ENCODE results near the gene CDH1.
"Not testable (repeated sequence)": the region's sequence is repeated elsewhere in the genome, so short reads cannot be mapped to it uniquely, and the experiment has no call there.

The CDH1 gene

GRCh38 chr16:68762996-68763756, 26.1 kb downstream of the CDH1 start:
- DNase-seq: no peak

GRCh38 chr16:68764862-68765261, 27.8 kb downstream of the CDH1 start:
- DNase-seq: no peak

- no peak for DNase-seq
Measured at GRCh38 chr16:68767581-68767980, 30.5 kb downstream of the CDH1 start.

- no peak for DNase-seq
Measured at GRCh38 chr16:68768175-68768574, 31.1 kb downstream of the CDH1 start.

- no peak for DNase-seq
Measured at GRCh38 chr16:68768771-68769170, 31.7 kb downstream of the CDH1 start.

- DNase-seq: no peak
Measured at GRCh38 chr16:68770671-68771070, 33.6 kb downstream of the CDH1 start.

- DNase-seq: no peak
Measured at GRCh38 chr16:68772030-68772681, 35.1 kb downstream of the CDH1 start.

- DNase-seq: no peak
Measured at GRCh38 chr16:68772871-68773270, 35.8 kb downstream of the CDH1 start.

- no peak for DNase-seq
Measured at GRCh38 chr16:68774982-68775634, 38.0 kb downstream of the CDH1 start.

GRCh38 chr16:68776821-68777485, 39.9 kb downstream of the CDH1 start:
- DNase-seq: no peak

GRCh38 chr16:68778551-68779231, 41.6 kb downstream of the CDH1 start:
- DNase-seq: no peak

GRCh38 chr16:68779891-68780290, 42.8 kb downstream of the CDH1 start:
- DNase-seq: no peak

- DNase-seq: peak; percentile 83
Measured at GRCh38 chr16:68781784-68782183, 44.7 kb downstream of the CDH1 start.

GRCh38 chr16:68782198-68783174, 45.4 kb downstream of the CDH1 start:
- peak; percentile 84 for DNase-seq

GRCh38 chr16:68784226-68784625, 47.1 kb downstream of the CDH1 start:
- no peak for DNase-seq

- DNase-seq: no peak
Measured at GRCh38 chr16:68784721-68785120, 47.6 kb downstream of the CDH1 start.

- DNase-seq: no peak
Measured at GRCh38 chr16:68785715-68786114, 48.6 kb downstream of the CDH1 start.

- DNase-seq: no peak
Measured at GRCh38 chr16:68786685-68787418, 49.8 kb downstream of the CDH1 start.

GRCh38 chr16:68787419-68787807, 50.3 kb downstream of the CDH1 start:
- DNase-seq: not testable (repeated sequence)

- peak; percentile 60 for DNase-seq
Measured at GRCh38 chr16:68790130-68790761, 53.2 kb downstream of the CDH1 start.

Measured in GF-D8 (cell line).